IPS DF 4.7 (cell line): Measurements from ENCODE around the gene DROSHA.

Experiments
- DNase-seq: peaks from one replicate; pipeline ENCODE4 v3.0.0-alpha.2; 2013; ENCODE audit warnings: low spot score; ENCODE audit errors: extremely low read depth

Gene DROSHA

DNA sequence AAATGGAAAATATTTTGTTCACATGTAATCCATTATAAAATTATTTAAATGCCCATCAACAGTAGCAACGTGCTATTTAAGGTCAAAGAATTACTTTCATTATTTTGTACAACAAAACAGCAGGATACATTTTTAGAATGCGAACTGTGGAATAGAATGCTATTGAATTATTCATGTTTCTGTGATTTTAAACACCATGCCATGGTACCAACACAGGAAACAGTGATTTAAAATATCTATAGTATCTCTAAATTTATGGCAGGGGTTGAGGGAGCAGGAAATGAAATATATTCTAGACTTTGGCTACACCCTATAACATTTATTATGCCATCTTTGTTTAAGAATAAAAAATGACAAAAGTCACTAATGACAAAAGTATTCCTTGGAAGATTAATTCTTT is 62.4 kb downstream of the DROSHA start:
- no peak for DNase-seq

DNA sequence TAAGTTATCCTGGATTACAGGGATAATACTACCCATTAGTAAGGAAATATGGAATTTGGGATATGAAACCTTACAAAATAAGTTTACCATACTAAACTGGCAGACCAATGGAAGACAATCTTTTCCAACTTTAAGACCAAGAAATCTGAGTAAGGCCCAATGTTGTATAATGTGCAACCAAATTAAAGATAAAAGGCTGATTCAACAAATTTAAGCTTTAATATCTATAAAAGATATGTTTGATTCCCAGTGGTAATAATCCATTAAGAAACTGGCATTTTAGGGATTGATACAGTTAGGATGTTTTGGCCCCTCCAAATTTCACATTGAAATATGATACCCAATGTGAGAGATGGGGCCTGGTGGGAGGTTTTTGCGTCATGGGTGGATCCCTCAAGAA is 66.6 kb downstream of the DROSHA start:
- DNase-seq: no peak

DNA sequence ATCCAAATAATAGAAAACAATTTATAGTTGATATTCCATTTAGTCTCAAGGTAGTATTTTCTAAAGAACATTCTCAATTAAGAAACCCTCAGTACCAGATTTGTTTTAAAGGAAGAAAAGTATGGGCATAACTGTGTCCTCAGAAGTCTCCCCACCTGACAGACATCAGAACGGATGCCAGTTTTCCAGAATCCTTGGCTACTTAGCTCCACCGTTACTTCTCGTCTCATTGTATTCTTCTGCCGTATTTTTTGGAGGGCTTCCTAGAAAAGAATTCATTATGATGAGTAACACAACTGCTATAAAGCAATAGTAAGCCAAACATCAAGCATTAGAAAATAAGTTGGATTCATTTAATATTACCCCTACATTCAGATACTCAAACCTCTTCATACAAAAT is 67.8 kb downstream of the DROSHA start:
- no peak for DNase-seq

DNA sequence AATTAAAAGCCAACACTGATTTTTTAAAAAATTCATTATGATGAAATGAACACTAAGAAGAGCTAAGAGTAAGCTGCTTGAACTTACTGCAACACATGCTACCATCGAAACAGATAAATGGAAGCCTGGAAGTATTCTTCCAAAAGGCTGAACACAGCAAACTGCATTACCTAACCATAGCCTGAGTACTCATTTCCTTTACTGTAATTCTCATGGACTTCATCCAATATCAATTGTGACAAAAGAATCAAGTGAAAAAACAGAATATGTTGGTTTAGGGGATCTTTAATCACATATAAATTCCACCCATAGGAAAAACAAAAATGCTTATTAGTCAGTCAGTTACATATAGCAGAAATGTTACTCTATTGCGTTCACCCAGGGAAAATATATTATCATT is 68.5 kb downstream of the DROSHA start:
- DNase-seq: no peak

DNA sequence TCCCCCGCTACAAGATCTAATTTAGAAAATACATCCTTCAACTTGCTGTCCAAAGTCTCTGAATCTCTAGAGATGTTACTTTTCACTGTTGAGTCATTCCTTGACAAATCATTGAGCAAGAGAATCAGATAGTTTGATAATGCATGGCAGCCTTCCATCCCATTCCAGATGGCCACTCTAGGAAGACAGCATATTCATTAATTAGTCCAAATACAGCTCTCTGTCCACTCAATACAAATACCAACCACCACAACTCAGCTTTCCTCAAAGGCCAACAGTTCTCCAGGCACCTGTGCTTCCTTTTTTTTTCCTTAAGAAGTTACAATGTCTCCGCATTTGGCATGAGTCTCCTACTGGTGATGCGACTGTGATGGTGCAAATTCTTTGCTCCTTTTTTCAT is 72.3 kb downstream of the DROSHA start:
- no peak for DNase-seq

DNA sequence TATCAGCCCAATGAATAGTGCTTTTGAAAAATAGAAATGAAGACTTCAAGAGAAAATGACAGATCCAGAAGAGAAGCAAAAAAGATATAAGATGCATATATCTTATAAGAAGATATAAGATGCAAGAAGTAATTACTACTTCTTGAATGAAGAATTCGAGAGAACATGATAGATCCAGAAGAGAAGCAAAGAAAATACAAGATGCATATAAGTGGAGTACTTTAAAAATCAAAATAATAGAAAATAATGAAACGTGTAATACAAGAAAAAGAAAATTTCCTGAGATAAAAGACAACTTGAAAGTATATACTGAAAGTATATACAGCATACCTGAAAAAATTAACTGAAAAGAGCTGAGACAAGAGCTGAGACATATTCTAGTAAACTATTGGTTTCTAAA is 76.7 kb downstream of the DROSHA start:
- DNase-seq: no peak

DNA sequence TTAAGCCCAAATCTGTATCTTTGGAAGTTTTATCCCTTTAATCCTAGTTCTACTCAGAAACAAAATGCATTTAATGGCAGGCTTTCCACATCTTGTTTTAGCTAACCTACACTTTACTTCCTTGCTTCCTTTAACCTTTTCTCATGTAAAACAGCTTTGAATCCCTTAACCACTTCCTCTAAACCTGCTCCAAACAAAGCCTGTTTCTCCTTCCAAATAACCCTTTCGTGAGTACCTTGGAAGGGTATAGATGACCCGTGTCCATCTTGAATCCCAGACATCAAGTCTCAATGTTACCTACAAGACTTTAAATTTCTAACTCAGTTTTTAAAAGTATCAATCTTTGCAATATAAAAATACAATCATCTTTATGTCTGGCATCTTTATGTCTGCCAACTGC is 78.4 kb downstream of the DROSHA start:
- peak; percentile 62 for DNase-seq

DNA sequence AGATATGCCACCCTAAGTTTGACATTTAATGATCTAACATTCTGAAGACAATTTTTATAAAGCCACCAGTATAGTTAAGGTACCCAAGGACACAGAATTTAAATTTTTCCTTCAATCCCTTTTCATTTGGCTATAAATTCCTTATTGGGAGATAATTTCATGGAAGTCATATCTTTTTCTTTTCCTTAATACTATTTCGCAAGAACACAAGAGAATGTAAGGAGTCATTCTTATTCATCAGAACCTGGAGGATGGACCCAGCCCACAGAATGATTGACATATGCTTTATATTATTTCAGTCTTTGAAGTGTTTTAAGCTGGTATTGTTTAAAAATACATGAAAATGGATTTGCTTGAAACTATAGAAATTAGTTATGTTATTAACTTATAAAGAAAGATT is 79.6 kb downstream of the DROSHA start:
- DNase-seq: no peak

DNA sequence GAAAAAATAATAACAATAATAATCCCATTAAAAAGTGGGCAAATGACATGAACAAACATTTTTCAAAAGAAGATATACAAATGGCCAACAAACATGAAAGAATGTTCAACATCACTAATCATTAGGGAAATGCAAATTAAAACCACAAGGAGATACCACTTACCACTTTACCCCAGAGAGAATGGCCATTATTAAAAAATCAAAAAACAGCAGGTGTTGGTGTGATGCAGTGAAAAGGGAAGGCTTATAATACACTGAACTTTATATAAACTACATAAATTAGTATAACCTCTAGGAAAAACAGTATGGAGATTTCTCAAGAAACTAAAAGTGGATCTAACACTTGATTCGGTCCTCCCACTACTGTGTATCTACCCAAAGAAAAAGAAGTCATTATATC is 81.9 kb downstream of the DROSHA start:
- DNase-seq: no peak

DNA sequence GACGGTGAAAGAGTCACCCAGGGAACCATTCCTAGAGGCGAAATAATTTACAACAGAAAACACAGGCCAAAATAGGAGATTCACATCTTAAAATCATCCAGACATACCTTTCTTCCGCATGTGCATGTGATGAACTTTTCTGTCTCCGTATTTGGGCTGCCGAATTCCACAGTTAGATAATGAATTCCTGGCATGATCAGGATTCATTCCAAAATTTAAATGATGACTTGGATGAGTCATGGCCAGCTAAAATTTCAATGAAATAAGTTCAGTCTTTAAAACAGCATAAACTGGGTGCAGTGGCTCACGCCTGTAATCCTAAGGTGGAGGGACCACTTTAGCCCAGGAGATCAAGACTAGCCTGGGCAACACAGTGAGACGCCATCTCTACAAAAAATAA is 82.7 kb downstream of the DROSHA start:
- DNase-seq: no peak

DNA sequence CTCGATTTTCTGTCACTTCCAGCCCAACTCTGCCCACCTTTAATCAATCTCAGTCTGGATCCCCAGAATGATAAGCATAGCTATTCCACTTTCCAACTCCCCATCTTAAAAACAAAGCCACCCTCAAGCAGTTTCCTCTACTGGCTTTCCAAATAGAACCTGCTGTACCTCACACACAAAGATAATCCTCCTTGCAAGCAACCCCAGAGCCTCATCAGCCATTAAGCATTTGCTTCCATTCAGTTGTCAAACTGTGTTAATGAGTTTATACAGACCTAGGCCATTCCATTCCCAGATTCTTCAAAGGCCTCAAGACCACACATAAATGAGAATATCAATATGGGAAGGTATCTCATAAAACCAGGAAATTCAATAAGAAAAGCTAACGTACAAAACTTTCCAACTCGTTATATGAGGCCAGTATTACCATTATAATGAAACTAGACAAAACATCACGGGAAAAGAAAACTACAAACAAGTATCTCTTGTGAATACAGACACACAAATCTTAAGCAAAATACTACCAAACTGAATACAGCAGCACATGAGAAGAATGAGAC is 86.8 kb downstream of the DROSHA start:
- no peak for DNase-seq

DNA sequence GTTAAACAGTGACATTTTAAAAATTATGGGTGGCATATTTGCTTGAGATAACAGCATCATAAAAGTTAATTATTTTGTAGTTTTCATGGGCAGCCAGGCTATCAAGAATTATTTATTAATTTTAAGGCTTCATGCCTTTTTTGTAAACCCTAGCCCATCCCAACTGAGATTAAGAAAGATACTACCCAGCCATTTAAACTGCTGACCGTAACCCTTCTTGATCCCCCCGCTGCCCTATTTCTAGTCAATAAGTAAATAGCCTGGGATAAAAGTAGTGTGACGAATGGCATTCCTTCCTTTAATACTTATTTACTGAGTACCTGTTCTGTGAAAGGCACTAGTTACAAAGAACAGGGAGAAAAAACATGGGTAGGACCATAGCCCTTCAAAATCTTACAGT is 88.3 kb downstream of the DROSHA start:
- no peak for DNase-seq

DNA sequence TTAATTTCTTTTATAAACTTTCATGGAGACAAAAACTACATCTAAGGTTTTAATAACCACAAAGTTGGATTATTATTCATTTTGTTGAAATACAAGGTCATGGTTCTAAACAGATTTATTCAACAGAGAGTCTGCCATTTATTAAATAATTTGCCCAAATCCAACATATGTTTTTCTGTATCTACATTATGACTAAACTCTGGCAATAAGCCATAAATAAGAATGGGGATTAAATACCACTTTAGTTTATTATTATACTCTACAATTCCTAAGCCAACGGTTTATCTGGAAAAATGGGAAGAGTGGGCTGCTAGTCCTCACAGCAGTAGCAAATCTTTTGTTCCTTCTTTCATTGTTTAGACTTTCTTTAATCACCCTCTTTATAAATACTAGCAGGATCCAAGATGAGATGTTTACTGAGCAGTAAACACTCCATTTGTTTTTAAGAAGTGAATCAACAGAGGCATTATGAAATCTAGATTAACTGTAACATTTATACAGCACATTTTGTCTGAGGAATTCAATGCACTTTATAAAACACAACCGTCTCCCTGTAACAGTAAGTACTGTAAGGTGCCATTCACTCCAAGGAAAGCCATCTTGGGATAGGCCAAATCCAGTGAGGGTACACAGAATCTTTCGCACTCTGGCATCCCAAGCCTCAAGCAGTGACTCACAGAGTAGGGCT is 89.7 kb downstream of the DROSHA start:
- no peak for DNase-seq

DNA sequence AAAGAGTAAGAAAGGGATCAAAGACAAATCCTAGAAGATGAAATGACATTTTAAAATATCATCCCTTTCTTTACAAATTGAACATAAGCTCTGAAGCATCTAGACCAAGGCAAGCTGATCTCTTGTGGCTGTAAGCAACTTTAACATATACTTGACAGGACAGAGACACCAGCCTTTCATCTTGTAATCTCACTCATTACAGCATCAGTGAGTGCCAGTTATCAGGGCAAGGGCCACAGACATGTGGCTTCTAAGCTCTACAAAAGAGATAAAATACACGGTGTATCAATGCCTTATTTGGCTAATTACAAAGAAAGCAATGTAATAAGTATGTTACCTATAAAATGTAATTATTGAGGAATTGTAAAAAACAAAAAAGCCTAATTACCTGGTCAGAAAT is 95.0 kb downstream of the DROSHA start:
- no peak for DNase-seq

DNA sequence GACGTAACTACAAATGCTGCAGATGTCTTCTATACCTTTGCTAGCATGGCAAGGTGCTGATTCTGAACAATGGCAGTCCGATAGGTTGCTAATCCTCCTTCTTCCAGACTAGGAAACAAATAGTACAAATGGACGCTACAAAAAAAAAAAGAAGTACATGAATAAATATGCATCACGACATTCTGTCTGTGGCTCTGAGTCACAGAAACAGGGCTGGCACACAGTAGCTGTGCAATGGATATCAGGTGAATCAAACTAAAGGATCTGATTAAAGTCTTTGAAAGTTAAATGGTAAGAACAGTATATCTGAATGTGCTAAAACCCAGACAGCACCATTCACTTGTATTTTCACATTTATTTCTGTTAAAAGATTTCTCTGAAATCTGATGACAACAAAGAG is 96.2 kb downstream of the DROSHA start:
- no peak for DNase-seq

DNA sequence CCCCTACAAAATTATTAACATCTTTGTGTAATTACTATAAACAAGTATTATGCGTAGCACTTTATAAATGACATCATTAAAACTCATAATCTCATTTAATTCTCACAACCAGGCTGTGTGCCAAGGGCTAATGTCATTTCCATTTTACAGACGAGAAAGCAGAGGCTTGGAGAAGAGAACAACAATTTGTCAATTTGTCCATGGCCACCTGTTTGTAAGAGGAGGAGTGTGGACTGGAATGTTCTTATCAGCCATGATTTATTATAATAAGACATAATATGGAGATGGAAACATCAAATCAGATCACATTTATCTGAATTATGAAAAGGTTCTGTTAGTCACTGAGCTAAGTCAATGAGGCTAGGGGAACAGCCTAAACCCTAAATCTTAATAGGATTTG is 97.0 kb downstream of the DROSHA start:
- no peak for DNase-seq

DNA sequence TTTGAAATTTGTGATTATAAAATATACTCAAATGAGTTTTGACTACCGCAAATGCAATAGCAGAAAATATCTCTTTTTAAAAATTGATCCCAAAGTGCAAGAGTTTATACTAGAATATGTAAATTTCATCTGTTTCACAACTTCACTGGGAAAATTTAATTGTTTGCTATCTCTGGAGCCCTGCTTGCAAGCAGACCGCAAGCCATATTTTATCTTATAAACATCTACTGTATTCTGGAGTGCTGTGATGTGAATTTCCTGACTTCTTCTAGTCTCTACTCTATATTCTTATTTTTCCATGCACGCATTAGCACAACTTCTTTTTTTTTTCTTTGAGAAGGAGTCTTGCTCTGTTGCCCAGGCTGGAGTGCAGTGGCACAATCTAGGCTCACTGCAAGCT is 98.7 kb downstream of the DROSHA start:
- no peak for DNase-seq

DNA sequence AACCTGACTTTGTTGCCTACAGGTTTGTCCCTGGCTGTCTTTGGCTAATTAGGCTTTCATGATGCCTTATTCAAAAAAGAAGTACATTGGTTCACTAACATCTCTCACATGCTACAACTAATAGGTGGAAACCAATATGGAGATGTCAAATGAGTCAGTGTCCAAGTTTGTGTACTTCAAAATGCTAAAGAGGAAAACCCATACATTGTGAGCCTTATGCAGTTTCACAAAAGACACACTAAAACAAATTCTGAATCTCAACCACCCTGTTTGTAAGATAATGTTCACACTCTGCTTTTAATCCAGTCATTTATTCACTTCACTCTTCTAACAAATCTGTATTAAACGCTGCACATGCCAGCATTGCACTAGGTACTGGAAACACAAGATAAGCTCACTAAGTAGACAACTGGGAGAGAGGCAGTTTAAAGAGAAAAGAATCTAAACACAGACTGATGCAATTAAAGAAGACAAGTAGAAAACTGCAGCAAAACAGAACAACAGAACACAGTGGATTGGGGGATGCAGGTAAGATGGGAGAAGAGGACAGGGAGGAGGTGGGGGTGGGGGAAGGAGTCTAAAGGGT is 104.1 kb downstream of the DROSHA start:
- no peak for DNase-seq

DNA sequence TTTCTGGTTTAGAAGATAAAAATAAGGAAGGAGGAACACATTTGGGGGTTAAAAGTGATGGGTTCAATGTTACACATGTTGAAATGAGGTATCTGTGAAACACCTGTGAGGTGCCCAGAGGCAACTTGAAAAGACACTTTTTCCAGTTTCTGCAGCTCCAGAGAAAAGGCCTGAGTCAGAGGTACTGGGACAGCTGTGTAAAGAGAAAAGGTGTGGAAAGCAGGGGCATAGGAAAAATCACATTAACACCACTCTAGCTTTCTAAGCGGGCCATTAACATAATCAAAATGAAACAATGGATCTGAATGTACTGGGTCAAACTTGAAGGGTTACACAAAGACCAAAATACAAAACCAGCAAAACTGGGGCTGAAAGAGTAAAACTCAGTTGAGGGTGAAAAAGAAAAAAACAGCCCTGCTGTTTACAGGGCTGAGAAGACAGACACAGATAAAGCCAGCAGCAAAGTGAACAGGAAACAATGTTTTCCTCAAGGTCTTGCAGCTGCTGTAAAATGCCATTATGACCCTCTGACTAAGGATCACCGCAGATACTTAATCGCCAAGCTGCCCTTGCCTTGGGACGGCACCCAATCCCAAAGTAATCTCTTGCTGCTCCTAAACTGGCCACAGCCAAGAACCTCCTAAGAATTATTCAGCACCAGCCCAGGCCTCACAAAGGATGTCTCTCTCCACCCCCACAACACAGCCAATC is 104.7 kb downstream of the DROSHA start:
- DNase-seq: no peak

DNA sequence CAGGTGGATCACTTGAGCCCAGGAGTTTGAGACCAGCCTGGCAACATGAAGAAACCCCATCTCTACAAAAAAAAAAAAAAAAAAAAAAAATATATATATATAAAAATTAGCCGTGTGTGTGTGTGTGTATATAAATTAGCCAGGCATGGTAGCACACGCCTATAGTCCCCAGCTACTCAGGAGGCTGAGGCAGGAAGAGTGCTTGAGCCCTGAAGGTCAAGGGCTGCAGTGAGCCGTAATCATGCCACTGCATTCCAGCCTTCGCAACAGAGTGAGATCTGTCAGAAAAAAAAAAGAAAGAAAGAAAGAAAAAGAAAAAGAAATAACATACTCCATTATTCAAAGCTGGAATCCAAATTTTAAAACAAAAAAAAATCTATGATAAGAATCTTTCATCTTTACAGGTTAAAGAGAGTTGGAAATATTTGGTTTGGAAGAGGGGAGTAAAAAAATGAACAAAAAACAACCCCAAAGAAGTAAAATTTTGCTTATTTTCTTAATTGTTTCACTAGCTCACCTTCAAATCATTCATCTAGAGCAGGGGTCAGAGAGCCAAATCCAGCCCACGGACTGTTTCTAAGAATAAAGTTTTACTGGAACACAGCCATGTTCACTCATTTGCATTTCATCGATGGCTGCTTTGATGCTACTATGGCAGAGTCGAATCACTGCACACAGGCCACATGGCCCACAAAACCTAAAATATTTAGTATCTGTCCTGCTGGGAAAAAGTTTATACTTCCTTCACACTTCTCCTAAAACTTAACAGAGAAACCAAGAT is 109.9 kb downstream of the DROSHA start:
- no peak for DNase-seq

DNA sequence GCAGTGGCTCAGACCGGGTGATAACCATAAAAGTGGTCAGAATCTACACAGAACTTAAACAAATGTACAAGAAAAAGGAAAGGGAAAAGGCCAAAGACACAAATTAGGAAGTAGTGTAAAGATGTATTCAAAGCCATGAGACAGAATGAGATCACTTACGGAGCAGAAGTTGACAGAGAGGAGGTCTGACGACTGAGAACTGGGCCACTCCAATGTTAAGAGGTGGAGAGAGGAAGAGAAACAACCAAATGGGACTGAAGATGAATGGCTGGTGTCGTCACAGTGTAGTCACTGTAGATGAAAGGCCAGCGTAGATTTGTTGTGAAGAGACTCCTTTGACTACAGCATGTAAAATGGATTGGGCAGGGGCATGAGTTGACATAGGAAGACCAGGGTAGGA is 114.4 kb downstream of the DROSHA start:
- DNase-seq: no peak

DNA sequence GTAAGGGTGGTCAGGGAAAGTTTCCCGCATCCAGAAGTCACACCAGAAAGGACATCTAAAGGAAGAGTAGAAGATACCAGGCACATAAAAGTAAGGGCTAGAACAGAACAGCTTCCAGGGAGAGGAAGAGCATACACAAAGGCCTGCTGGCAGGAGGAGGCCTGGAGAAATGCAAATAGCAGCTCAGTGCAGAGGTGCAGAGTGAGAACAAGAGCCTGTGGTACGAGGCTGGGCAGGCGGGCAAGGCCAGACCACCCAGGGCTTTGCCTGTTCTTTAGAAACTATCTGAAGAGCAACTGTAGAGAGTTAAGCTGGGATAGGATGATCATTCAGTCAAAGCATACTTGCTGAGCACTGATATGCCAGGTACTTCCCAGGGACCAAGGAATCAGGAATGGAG is 115.3 kb downstream of the DROSHA start:
- DNase-seq: no peak
